HFF-Myc (cell line): Measurements from ENCODE around the gene RPA1.

Experiments used
- DNase-seq: peaks from one replicate; pipeline ENCODE4 v3.0.0-alpha.2; 2011; ENCODE audit warnings: low read depth; ENCODE audit errors: extremely low read depth
- H3K4me3 ChIP-seq: replicated peaks from 2 replicates; pipeline ENCODE4 v1.5.1; 2011; ENCODE audit warnings: low read depth, mild to moderate bottlenecking, control low read depth, low read length
- TF ChIP-seq, protein P1 (sequence below): IDR thresholded peaks from 2 replicates; pipeline ENCODE4 v1.5.1; 2012; ENCODE audit warnings: mild to moderate bottlenecking, low read depth, low read length, control low read depth; ENCODE audit errors: missing control alignments

The RPA1 gene

DNA sequence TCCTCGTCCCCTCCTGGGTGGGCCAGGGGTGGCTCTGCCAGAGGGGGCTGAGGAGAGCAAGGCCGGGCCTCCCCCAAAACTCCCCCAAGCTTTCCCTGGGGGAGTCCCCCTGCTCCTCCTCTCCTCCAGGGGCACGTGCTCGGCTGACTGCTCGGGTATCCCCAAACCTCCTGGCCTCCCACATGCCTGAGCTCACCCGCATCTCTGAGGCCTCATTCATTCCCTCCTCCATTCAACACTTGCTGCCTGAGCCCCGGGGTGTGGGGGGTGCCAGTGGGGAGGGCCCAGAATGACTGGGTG, 112.2 kb downstream of the RPA1 start:
- DNase-seq, result no peak
- H3K4me3 ChIP-seq, result no peak overlapping the region
- TF ChIP-seq, protein P1, sequence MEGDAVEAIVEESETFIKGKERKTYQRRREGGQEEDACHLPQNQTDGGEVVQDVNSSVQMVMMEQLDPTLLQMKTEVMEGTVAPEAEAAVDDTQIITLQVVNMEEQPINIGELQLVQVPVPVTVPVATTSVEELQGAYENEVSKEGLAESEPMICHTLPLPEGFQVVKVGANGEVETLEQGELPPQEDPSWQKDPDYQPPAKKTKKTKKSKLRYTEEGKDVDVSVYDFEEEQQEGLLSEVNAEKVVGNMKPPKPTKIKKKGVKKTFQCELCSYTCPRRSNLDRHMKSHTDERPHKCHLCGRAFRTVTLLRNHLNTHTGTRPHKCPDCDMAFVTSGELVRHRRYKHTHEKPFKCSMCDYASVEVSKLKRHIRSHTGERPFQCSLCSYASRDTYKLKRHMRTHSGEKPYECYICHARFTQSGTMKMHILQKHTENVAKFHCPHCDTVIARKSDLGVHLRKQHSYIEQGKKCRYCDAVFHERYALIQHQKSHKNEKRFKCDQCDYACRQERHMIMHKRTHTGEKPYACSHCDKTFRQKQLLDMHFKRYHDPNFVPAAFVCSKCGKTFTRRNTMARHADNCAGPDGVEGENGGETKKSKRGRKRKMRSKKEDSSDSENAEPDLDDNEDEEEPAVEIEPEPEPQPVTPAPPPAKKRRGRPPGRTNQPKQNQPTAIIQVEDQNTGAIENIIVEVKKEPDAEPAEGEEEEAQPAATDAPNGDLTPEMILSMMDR, result no peak

GRCh38 chr17:1942666-1943435, 113.0 kb downstream of the RPA1 start:
- H3K4me3 ChIP-seq, result no peak overlapping the region
- no peak for DNase-seq
- TF ChIP-seq, protein P1, result no peak

DNA sequence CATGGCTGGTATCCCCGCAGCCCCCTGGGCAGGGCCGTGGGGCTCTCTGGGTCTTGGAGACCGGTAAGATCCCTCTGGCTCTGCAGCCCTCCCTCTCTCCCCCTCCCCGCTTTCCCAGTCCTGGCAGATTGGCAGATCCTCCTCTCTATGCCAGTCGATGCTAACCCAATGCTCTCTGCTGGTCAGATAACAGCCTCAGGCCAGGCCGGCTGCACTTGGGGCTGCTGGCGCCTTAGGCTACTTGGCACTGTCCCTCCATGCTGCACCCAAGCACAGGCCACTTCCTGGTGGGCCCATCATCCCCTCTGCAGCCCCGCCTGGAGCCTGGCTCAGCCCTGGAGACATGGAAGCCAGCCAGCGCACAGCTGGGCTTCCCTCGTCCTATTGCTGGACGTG, 113.6 kb downstream of the RPA1 start:
- H3K4me3 ChIP-seq, result no peak overlapping the region
- TF ChIP-seq, protein P1, result no peak
- DNase-seq, result no peak

DNA sequence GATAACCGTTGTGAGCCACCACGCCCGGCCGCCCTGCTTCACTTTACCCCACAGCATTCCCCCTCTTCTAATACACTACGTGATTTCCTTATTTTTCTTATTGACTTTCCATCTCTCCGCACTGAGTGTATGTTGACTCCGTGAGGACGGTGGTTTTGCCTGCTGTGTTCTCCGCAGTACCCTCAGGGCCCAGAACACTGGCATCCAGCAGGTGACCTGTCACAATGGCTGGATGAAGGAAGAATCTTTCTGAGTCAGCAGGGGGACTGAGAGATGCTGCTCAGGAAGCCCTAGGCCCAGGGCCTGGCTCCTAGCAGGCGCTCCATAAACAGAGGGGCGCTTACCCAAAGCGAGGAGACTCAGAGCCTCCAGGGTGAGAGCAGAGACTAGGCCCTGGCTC, 115.8 kb downstream of the RPA1 start:
- TF ChIP-seq, protein P1, result no peak
- DNase-seq, result no peak
- no peak overlapping the region for H3K4me3 ChIP-seq

DNA sequence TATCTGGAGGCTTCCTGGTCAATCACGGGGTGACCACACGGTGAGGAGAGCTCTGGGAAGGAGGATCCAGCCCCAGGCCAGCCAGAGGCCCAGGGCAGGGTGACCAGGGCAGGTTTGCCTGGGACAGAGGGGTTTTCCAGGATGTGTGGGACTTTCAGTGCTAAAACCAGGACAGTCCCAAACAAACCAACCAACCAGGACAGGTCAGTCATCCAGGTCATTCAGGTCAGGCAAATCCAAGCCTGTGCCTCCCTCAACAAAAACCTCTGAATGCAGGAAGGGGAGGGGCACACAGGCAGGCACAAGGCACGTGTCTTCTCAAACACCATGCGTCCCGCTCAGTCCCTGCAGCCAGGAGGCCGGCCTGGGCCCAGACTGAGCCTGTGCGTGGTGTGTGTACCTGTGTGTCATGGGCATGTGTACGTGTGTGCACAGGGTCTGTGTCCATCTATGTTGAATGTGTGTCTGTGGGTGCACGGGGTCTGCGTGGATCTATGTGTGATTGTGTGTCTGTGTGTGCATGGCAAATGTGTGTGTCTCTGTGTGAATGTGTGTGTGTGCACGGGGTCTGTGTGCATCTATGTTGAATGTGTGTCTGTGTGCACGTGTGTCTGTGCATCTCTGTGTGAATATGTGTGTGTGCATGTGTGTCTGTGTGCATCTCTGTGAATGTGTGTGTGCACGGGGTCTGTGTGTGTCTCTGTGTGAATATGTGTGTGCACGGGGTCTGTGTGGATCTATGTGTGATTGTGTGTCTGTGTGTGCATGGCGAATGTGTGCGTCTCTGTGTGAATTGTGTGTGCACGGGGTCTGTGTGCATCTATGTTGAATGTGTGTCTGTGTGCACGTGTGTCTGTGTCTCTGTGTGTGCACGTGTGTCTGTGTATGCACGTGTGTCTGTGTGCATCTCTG, 116.5 kb downstream of the RPA1 start:
- DNase-seq, result no peak
- TF ChIP-seq, protein P1, result no peak
- H3K4me3 ChIP-seq, result no peak overlapping the region

DNA sequence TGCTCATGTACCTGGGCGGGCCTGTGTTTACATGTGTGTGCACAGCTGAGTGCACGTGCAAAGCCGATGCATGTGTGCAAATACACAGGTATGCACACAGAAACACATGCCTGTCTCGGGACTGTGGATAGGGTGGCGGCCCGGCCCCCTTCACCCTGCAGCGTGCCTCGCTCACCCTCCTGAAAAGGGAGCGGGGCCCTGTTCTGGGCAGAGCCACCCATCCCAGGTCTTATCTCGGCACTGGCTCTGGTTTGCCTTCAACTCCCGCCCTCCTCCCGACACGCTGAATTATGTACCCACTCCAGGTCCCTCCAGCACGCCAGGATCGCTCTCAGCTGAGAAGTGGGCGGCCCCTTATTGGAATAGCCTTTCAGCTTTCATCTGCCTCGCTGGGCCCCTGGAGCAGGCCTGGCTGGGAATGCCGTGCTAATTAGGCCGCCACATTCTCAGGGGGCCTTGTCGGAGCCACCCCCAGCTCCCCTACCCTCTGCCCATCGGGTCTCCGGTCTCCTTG, 117.5 kb downstream of the RPA1 start:
- TF ChIP-seq, protein P1, result no peak
- DNase-seq, result no peak
- no peak overlapping the region for H3K4me3 ChIP-seq
